Peyer's patch (tissue), 4 donors: Measurements from ENCODE around the gene SLC13A2. TPM values are rescaled to one million over a fixed set of nuclear protein-coding genes. Genes with fewer than 3 reads are reported as not detected.

Experiments
- DNase-seq, 3 donors: peaks; one replicate each; pipeline ENCODE4 v3.0.0-alpha.2; 2017 to 2019
- H3K27ac ChIP-seq, 4 donors: fragments of 200-600 bp; sonication (generic); one replicate each; pipeline ENCODE4 v1.5.1; 2016 to 2019
- H3K27me3 ChIP-seq, 2 donors: fragments of 200-600 bp; sonication (generic); one replicate each; pipeline ENCODE4 v1.5.1; 2019
- H3K36me3 ChIP-seq, 3 donors: fragments of 200-600 bp; sonication (generic); one replicate each; pipeline ENCODE4 v1.5.1; 2016 to 2019
- H3K4me1 ChIP-seq, 4 donors: fragments of 200-600 bp; sonication (generic); one replicate each; pipeline ENCODE4 v1.5.1; 2016 to 2019
- H3K4me3 ChIP-seq, 4 donors: fragments of 200-600 bp; sonication (generic); 1 replicate in 3 of 4; 2 replicates in 1 of 4; pipeline ENCODE4 v1.5.1; 2016 to 2019; ENCODE audit warnings: mild to moderate bottlenecking in 1 of 4
- H3K9me3 ChIP-seq, 4 donors: fragments of 200-600 bp; sonication (generic); one replicate each; pipeline ENCODE4 v1.5.1; 2016 to 2019; ENCODE audit warnings: mild to moderate bottlenecking in 1 of 4
- POLR2A ChIP-seq, 2 donors: fragments of 450-650 bp; IDR thresholded peaks; one replicate each; pipeline ENCODE4 v1.5.1; 2017; ENCODE audit warnings: antibody characterized with exemption in 2 of 2, mild to moderate bottlenecking in 2 of 2, moderate library complexity in 2 of 2
- total RNA-seq, 4 donors: library from RNA; depleted of rRNA; stranded (reverse); fragments of >200 nt; gene quantifications; one replicate each; pipeline ENCODE4 v1.1.0, GENCODE V29; 2016
- TF ChIP-seq, protein P1 (sequence below), 6 experiments: fragments of 450-650 bp in 4 of 6; fragments of 200-600 bp in 2 of 6; sonication (generic) in 1 of 6; IDR thresholded peaks; one replicate each; pipeline ENCODE4 v1.5.1; 2017 to 2019; ENCODE audit warnings: antibody characterized with exemption in 6 of 6, mild to moderate bottlenecking in 3 of 6, moderate library complexity in 1 of 6

SLC13A2 gene
- total RNA-seq, 4 donors from 2014 or later: 11.6 to 612 (median 544) TPM

- no peak overlapping the region for H3K27ac ChIP-seq
- H3K36me3 ChIP-seq: no peaks in the 10 kb centered on the region
- no peaks in the 10 kb centered on the region for H3K4me1 ChIP-seq
- TF ChIP-seq POLR2A (IDR thresholded peaks at IDR 0.05): no peak
- TF ChIP-seq, protein P1, sequence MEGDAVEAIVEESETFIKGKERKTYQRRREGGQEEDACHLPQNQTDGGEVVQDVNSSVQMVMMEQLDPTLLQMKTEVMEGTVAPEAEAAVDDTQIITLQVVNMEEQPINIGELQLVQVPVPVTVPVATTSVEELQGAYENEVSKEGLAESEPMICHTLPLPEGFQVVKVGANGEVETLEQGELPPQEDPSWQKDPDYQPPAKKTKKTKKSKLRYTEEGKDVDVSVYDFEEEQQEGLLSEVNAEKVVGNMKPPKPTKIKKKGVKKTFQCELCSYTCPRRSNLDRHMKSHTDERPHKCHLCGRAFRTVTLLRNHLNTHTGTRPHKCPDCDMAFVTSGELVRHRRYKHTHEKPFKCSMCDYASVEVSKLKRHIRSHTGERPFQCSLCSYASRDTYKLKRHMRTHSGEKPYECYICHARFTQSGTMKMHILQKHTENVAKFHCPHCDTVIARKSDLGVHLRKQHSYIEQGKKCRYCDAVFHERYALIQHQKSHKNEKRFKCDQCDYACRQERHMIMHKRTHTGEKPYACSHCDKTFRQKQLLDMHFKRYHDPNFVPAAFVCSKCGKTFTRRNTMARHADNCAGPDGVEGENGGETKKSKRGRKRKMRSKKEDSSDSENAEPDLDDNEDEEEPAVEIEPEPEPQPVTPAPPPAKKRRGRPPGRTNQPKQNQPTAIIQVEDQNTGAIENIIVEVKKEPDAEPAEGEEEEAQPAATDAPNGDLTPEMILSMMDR (IDR thresholded peaks at IDR 0.05): no peak
- H3K9me3 ChIP-seq: no peaks in the 10 kb centered on the region
- no peaks in the 10 kb centered on the region for H3K27me3 ChIP-seq
- DNase-seq: no peak
- H3K4me3 ChIP-seq: no peak overlapping the region
These were observed 36.3 kb downstream of the SLC13A2 start for GRCh38 chr17:28509789-28510188.

DNA sequence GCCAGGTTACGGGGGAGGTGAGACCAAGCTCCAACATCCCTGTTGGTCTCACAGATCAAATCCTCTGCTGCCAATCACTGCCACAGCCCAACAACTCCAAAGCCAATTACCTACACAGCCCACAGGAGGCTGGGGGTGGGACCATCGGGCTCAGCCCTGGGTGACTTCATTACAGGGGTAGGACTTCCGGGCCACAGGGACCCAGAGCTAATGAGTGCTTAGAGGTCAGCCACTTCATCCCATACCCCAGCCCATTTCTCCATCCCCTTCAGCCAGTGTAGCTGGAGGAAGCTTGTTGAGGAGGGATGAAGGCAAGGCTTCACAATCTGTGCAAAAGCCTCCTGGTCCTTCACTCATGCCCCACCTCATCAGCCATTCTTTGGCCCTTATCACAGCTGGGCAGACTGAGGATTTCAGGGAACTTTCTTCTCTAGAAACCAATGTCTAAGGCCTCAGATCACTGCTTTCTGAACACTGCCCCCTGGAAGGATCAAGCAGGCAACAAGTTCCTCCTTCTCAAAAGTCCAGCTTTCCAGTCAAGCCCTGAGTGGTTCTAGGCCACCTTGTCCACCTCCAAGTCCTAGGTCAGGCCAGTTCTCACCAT is 38.5 kb downstream of the SLC13A2 start:
- Histone ChIP-seq H3K9me3 (no peaks in the 10 kb centered on the region), H3K27ac (no peak overlapping the region), H3K4me3 (no peak overlapping the region), H3K4me1 (no peaks in the 10 kb centered on the region), H3K36me3 (no peaks in the 10 kb centered on the region), H3K27me3 (no peaks in the 10 kb centered on the region)
- DNase-seq: no peak
- TF ChIP-seq, protein P1 (IDR thresholded peaks at IDR 0.05): no peak
- no peak for TF ChIP-seq POLR2A (IDR thresholded peaks at IDR 0.05)

GRCh38 chr17:28513476-28513875 is 40.0 kb downstream of the SLC13A2 start:
- Histone ChIP-seq H3K27ac (no peak overlapping the region), H3K4me1 (no peaks in the 10 kb centered on the region), H3K36me3 (no peaks in the 10 kb centered on the region), H3K4me3 (no peak overlapping the region), H3K9me3 (no peaks in the 10 kb centered on the region), H3K27me3 (no peaks in the 10 kb centered on the region)
- DNase-seq: no peak
- TF ChIP-seq, protein P1 (IDR thresholded peaks at IDR 0.05): no peak
- no peak for TF ChIP-seq POLR2A (IDR thresholded peaks at IDR 0.05)

DNA sequence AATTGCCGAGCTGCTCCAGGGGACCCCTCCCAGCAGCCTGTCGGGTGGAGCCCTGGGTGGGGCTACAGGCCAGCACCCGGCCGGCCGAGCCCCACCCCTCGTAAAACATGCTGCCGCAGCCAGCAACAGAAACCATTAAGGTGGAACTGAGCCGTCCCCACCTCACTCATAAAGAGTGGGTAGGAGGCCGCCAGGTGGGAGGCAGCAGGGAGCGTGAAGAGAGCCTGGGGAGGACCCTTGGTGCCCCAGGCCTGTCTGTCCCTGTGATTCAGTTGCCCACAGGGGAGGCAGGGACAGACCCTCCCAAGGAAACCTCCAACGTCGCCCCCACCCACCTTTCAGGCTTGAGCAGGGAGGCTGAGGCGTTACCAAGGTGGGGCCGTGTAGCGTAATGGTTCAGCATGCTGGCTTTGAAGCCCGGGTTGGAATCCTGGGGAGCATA is 41.1 kb downstream of the SLC13A2 start:
- no peaks in the 10 kb centered on the region for H3K9me3 ChIP-seq
- TF ChIP-seq, protein P1 (IDR thresholded peaks at IDR 0.05): no peak
- no peak overlapping the region for H3K4me3 ChIP-seq
- no peak overlapping the region for H3K27ac ChIP-seq
- no peaks in the 10 kb centered on the region for H3K36me3 ChIP-seq
- H3K27me3 ChIP-seq: no peaks in the 10 kb centered on the region
- no peaks in the 10 kb centered on the region for H3K4me1 ChIP-seq
- DNase-seq: peak in 2 of 3 donors; percentile 57 to 66

DNA sequence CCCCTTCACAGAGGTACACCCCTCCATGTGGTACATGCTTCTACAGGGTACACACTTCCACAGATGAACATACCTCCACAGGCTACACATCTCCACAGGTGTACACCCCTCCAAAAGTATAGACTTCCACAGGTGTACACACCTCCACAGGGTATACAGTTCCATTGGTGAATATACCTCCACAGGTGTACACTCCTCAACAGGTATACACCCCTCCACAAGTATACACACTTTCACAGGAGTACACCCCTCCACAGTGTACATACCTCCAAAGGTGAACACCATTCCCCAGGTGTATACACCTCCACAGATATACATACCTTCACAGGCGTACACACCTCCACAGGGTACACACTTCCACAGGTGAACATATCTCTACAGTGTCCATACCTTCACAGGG is 42.1 kb downstream of the SLC13A2 start:
- no peak overlapping the region for H3K27ac ChIP-seq
- no peaks in the 10 kb centered on the region for H3K36me3 ChIP-seq
- no peak overlapping the region for H3K4me3 ChIP-seq
- TF ChIP-seq, protein P1 (IDR thresholded peaks at IDR 0.05): no peak
- no peak for TF ChIP-seq POLR2A (IDR thresholded peaks at IDR 0.05)
- no peaks in the 10 kb centered on the region for H3K4me1 ChIP-seq
- DNase-seq: no peak
- no peaks in the 10 kb centered on the region for H3K27me3 ChIP-seq
- no peaks in the 10 kb centered on the region for H3K9me3 ChIP-seq

- TF ChIP-seq, protein P1 (IDR thresholded peaks at IDR 0.05): no peak
- no peak for TF ChIP-seq POLR2A (IDR thresholded peaks at IDR 0.05)
- no peaks in the 10 kb centered on the region for H3K9me3 ChIP-seq
- DNase-seq: no peak
These were observed 44.7 kb downstream of the SLC13A2 start for GRCh38 chr17:28518132-28518531.

More at GRCh38 chr17:28518132-28518531, 44.7 kb downstream of the SLC13A2 start:
- Histone ChIP-seq H3K4me3 (no peak overlapping the region), H3K4me1 (no peaks in the 10 kb centered on the region), H3K36me3 (no peaks in the 10 kb centered on the region), H3K27me3 (no peaks in the 10 kb centered on the region), H3K27ac (no peak overlapping the region)
